Muscle of leg (tissue), 11 donors: Measurements from ENCODE around the gene DGKZ. TPM values are rescaled to one million over a fixed set of nuclear protein-coding genes. Genes with fewer than 3 reads are reported as not detected.
A peak's percentile ranks its signal among the peaks of the same experiment; 100 is the strongest.

Experiments
- DNase-seq: peaks from one replicate; pipeline ENCODE4 v3.0.0; 2013
- H3K27ac ChIP-seq: one replicate; pipeline ENCODE4 v1.5.1; 2013; ENCODE audit warnings: mild to moderate bottlenecking, low read length, control low read depth
- H3K27me3 ChIP-seq: one replicate; pipeline ENCODE4 v1.6.1; 2013; ENCODE audit warnings: low read length; ENCODE audit not compliant: control insufficient read depth, insufficient read depth
- H3K36me3 ChIP-seq: one replicate; pipeline ENCODE4 v1.6.1; 2013; ENCODE audit warnings: low read length; ENCODE audit not compliant: control insufficient read depth, insufficient read depth
- H3K4me1 ChIP-seq: one replicate; pipeline ENCODE4 v1.6.1; 2013; ENCODE audit warnings: low read length; ENCODE audit not compliant: control insufficient read depth, insufficient read depth
- H3K4me3 ChIP-seq: one replicate; pipeline ENCODE4 v1.5.1; 2013; ENCODE audit warnings: low read length, control low read depth
- H3K9me3 ChIP-seq: replicated peaks from 2 replicates; pipeline ENCODE4 v1.6.1; 2013; ENCODE audit warnings: low read depth, low read length; ENCODE audit not compliant: control insufficient read depth
- WGBS: methylation state at CpG from one replicate; pipeline ENCODE4 v1.1.5; 2013; ENCODE audit warnings: missing lambda C conversion rate; ENCODE audit not compliant: insufficient coverage; 5-methylcytosine and 5-hydroxymethylcytosine counted together
- polyA plus RNA-seq, 8 donors: library from polyadenylated mRNA; unstranded; fragments of 120-200 nt; gene quantifications; one replicate each; pipeline versions ENCODE4 v1.2.1 to v1.2.3, GENCODE V29; 2013; ENCODE audit warnings: inconsistent platforms in 1 of 8, low replicate concordance in 1 of 8; ENCODE audit not compliant: insufficient read length in 8 of 8, insufficient read depth in 1 of 8
- total RNA-seq: library from RNA; stranded (reverse); fragments of 120-200 nt; gene quantifications from one replicate; pipeline ENCODE4 v1.2.4, GENCODE V29; 2013

DGKZ gene
- total and polyA plus RNA-seq, 9 donors = 42.5 to 86.8 (median 72.6) TPM

DNA sequence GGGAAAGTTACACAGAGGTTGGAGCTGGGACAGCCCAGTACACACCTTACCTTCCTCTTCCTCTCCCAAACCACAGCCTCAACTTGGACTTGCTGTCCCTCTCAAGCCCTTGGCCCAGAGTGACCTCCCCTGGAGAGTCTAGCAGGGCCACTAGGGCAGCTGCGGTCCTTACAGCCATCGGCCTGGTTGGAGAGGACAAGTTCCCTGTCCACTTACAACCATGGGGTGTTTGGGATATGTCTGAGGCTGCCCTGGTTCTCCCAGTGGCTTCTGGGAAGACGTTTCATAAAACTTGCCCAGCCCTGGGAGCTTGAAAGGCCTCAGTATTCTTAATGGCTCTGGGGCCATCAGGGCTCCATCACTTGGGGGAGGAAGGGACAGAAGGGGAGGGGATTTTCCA, 13.1 kb upstream of the DGKZ start:
- no peak for DNase-seq
- H3K27ac ChIP-seq = no peak overlapping the region

DNA sequence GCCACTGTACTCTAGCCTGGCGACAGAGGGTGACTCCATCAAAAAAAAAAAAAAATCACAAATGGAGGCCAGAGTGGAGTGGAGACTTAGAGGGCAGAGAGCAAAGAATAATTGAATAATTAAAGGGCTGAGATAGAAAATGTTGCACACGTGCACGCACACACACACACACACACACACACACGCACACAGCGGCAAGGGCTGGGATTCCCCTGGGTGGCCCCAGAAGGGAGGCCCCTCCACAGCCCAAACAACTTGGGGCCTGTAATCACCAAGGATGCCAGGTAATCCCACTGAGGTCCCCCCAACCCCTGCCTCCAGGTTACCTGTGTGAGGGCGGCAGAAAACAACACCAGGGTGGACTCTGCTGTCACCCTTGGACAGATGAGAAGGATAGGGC, 12.0 kb upstream of the DGKZ start:
- Histone ChIP-seq H3K27ac (no peak overlapping the region), H3K36me3 (no peaks in the 10 kb centered on the region), H3K27me3 (peaks cover 47% of the 10 kb centered on the region), H3K4me3 (no peak overlapping the region), H3K9me3 (no peaks in the 10 kb centered on the region), H3K4me1 (peaks cover 41% of the 10 kb centered on the region)
- DNase-seq = no peak
- WGBS = 90% methylated on average over 2 of the region's 6 CpGs

More for the DNA sequence above, 13.1 kb upstream of the DGKZ start:
- H3K4me1 ChIP-seq = peaks cover 36% of the 10 kb centered on the region
- WGBS = 100% methylated on average over 1 of the region's 3 CpGs
- H3K36me3 ChIP-seq = no peaks in the 10 kb centered on the region
- no peaks in the 10 kb centered on the region for H3K9me3 ChIP-seq
- peaks cover 50% of the 10 kb centered on the region for H3K27me3 ChIP-seq
- H3K4me3 ChIP-seq = no peak overlapping the region

DNA sequence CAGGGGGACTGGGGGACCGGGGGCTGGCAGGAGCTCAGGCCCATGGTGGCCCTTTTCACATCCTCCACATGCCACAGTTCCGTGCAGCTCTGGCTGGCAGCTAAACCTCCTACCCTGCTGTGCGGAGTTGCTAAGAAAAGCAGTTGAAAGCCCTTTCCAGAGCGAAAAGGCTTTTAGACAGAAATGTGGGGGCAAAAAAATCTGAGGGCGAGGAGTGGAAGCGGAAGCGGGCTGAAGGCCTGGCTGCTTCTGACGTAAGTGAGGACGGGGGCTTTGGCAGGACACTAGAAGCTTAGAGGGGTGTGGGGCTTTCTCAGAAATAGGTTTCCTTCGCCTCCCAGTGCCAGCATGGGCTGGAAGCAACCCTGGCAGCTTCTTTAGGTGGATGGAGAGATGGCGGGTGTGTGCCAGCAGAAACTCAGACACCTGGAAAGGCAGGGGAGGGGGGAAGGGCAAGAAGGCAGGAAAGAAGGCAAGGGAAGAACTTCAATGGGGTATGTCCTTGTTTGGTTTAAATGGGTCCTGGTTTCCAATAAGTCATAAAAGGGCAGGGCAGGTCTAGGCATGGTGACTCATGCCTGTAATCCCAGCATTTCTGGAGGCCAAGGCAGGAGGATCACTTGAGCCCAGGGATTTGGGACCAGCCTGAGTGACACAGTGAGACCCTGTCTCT, 11.2 kb upstream of the DGKZ start:
- Histone ChIP-seq H3K27ac (no peak overlapping the region), H3K27me3 (peaks cover 41% of the 10 kb centered on the region), H3K4me1 (peaks cover 38% of the 10 kb centered on the region), H3K4me3 (no peak overlapping the region), H3K36me3 (no peaks in the 10 kb centered on the region), H3K9me3 (no peaks in the 10 kb centered on the region)
- no peak for DNase-seq
- WGBS = 80% methylated on average over 9 of the region's 11 CpGs

DNA sequence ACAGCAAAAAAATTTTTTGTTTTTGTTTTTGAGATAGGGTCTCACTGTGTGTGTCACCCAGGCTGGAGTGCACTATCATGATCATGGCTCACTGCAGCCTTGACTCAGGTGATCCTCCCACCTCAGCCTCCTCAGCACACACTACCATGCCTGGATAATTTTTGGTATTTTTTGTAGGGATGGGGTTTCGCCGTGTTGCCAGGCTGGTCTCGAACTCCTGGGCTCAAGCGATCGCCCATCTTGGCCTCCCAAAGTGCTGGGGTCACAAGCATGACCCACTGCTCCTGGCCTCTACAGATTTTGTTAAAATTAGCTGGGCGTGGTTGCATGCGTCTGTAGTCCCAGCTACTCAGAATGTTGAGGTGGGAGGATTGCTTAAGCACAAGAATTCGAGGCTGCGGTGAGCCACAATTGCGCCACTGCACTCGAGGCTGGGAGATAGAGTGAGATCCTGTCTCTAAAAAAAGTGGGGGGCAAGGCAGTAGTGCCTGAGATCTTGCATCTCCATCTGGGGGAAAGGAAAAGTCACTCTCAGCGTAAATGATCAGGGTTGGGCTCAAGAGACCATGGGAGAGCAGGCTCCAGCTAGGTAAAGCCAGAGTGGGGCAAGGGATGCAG, 10.6 kb upstream of the DGKZ start:
- H3K27ac ChIP-seq = no peak overlapping the region
- no peaks in the 10 kb centered on the region for H3K9me3 ChIP-seq
- no peak overlapping the region for H3K4me3 ChIP-seq
- no peak for DNase-seq
- peaks cover 40% of the 10 kb centered on the region for H3K4me1 ChIP-seq
- H3K36me3 ChIP-seq = no peaks in the 10 kb centered on the region
- WGBS = 78% methylated on average over 10 of the region's 12 CpGs
- H3K27me3 ChIP-seq = peaks cover 35% of the 10 kb centered on the region

DNA sequence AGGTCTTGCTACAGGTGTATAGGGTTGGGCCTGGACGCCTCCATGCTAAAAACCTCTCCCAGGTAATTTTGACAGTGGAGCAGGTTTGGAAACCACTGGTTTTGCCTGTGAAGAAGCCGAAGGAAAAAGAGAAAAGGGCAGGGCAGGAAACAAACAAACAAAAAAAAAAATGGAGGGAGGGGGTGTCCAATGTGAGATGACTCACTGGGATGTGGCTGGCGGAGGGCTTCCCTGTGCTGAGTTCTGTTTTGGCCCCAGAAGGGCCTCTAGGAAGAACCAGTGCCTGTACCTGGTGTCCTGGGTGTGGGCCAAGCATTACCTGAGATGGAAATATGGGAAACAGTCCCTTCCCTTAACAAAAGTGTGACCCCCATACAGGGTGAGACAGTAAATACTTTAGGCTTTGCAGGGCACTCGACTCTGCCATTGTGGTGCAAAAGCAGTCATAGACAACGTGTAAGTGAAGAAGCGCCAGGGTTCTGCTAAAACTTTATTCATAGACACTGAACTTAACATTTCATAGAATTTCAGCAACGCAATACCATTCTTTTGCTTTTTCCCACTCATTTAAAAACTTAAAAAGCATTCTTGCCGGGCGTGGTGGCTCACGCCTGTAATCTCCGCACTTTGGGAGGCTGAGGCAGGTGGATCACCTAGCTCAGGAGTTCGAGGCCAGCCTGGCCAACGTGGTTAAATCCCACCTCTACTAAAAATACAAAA, 9.5 kb upstream of the DGKZ start:
- Histone ChIP-seq H3K4me1 (peaks cover 42% of the 10 kb centered on the region), H3K36me3 (no peaks in the 10 kb centered on the region), H3K9me3 (no peaks in the 10 kb centered on the region), H3K4me3 (no peak overlapping the region), H3K27me3 (peaks cover 24% of the 10 kb centered on the region), H3K27ac (no peak overlapping the region)
- 85% methylated on average over 10 of the region's 13 CpGs for WGBS
- DNase-seq = no peak

DNA sequence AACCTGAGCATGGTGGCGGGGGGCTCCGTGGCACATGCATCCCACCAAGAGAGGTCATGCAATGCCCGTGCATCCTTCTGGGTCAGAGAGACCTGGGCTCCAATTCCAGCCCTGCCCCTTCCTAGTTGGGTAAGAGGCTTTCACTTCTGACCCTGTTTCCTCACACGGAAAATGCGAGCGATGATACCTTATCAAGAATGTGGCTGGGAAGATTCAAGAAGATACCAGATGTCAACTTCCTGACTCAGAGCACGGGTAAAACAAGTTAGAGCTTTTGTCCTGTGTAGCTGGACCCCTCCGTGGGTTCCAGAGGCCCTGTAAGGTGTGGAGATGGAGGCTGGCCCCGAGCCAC, 8.7 kb upstream of the DGKZ start:
- 38% methylated on average over 6 of the region's 9 CpGs for WGBS
- Histone ChIP-seq H3K4me1 (peaks cover 42% of the 10 kb centered on the region), H3K27ac (peak overlapping the region; percentile 47), H3K4me3 (no peak overlapping the region), H3K9me3 (no peaks in the 10 kb centered on the region), H3K36me3 (no peaks in the 10 kb centered on the region), H3K27me3 (peaks cover 16% of the 10 kb centered on the region)
- DNase-seq = no peak

DNA sequence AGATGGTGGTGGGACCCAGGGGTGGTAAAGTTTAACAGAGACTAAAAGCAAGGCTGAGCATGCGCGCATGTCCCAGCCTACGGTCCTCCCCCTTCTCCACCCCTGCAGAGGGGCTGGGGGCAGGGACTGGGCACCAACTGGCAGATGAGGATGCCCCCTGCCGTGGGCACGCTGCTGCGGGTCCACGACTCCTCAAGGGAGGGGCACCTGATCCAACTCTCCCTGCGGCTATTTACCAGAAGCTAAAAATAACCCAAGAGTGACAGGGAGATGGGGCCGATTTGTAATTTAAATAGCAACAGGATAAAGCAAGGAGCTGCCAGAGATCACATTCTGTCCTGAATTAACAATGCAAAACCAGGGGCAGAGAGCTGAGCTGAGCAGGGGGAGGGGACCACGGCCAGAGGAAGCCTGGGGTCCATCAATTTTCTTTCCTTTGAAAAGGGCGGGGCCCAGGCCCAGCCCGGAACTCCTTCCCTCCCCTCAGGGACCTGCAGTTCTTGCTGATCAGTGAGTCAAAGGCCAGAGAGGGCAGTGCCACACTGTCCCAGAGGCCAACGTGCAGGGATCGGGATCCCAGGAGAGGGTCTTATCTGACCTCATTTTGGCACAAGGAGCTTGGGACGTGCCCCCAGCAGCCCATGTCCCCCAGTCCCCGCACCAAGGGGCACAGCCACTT, 8.1 kb upstream of the DGKZ start:
- DNase-seq = peak; percentile 59
- no peak overlapping the region for H3K4me3 ChIP-seq

DNA sequence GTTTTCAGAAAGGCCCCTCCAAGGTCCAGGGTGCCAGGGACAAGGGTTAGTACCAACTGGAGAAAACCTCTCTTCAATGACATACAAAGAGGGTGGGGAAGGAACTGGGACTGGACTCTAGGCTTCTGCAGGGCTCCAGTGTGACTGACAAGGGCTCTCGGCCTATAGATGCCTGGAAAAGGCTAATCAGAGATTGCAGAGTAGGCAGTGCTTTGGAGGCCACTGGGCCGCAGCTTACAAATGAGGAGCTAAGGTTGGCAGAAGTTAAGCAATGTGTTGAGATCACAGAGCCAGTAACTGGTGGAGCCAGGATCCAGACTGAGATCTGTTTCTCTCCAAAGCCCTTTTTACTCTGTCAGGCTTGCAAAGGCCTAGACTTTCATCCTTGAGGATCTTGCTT, 7.4 kb upstream of the DGKZ start:
- peaks cover 5% of the 10 kb centered on the region for H3K27me3 ChIP-seq
- H3K36me3 ChIP-seq = no peaks in the 10 kb centered on the region
- no peak overlapping the region for H3K4me3 ChIP-seq
- WGBS = 80% methylated on average over 1 of the region's 2 CpGs
- no peak overlapping the region for H3K27ac ChIP-seq
- H3K9me3 ChIP-seq = no peaks in the 10 kb centered on the region
- no peak for DNase-seq
- H3K4me1 ChIP-seq = peaks cover 43% of the 10 kb centered on the region

More for the DNA sequence above, 8.1 kb upstream of the DGKZ start:
- WGBS = 31% methylated on average over 8 of the region's 16 CpGs
- H3K9me3 ChIP-seq = no peaks in the 10 kb centered on the region
- H3K36me3 ChIP-seq = no peaks in the 10 kb centered on the region
- peak overlapping the region; percentile 49 for H3K27ac ChIP-seq
- H3K27me3 ChIP-seq = peaks cover 11% of the 10 kb centered on the region
- H3K4me1 ChIP-seq = peaks cover 43% of the 10 kb centered on the region

DNA sequence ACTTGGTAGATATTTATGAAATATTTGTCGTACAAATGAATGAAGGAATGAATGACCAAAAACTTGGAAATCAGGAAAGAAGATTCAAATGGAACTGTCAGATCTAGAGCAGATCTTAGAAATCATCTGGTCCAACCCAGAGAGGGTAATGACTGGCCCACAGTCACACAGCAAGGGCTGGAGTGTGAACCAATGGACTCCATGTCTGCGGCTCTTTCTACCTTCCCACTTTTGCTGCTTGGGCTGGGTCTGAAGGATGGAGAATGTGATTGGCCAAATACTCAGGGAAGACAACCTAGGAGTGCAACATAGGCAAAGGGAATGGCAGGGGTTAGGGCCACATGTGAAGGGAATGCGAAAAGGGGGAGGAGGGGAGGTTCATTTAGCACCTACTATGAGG, 5.8 kb upstream of the DGKZ start:
- Histone ChIP-seq H3K4me3 (no peak overlapping the region), H3K9me3 (no peaks in the 10 kb centered on the region), H3K27me3 (no peaks in the 10 kb centered on the region), H3K27ac (no peak overlapping the region), H3K4me1 (peaks cover 45% of the 10 kb centered on the region), H3K36me3 (no peaks in the 10 kb centered on the region)
- DNase-seq = no peak
- WGBS = 83% methylated on average over 2 of the region's 3 CpGs

DNA sequence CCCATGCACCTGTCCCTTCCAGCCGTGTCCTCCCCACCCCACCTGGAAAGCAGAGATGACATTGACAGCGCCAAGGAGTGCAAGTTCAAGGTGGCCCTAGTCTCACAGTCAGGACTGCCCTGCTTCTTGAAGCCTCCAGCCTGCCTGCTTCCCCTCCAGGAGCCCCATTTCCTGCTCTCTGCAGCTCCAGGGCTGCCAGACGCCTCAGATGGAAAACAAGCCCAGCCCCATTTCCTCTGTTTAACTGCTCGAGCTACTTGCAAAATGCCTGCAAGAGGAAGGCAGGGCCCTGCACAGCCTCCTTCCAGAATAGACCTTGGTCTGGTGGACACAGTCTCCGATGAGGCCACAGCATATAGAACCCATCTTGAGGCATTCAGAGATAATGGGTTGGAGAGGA, 5.0 kb upstream of the DGKZ start:
- Histone ChIP-seq H3K9me3 (no peaks in the 10 kb centered on the region), H3K4me3 (no peak overlapping the region), H3K4me1 (peaks cover 45% of the 10 kb centered on the region), H3K27ac (peak overlapping the region; percentile 78), H3K36me3 (no peaks in the 10 kb centered on the region), H3K27me3 (no peaks in the 10 kb centered on the region)
- 15% methylated on average over 4 of the region's 5 CpGs for WGBS
- peak; percentile 86 for DNase-seq
